ENCODE measurements around the gene TMEM147. TPM values are rescaled to one million over a fixed set of nuclear protein-coding genes. Genes with fewer than 3 reads are reported as not detected.

Gene TMEM147
- total RNA-seq = 10 to 100 TPM; 74.4 to 81.6 TPM

DNA sequence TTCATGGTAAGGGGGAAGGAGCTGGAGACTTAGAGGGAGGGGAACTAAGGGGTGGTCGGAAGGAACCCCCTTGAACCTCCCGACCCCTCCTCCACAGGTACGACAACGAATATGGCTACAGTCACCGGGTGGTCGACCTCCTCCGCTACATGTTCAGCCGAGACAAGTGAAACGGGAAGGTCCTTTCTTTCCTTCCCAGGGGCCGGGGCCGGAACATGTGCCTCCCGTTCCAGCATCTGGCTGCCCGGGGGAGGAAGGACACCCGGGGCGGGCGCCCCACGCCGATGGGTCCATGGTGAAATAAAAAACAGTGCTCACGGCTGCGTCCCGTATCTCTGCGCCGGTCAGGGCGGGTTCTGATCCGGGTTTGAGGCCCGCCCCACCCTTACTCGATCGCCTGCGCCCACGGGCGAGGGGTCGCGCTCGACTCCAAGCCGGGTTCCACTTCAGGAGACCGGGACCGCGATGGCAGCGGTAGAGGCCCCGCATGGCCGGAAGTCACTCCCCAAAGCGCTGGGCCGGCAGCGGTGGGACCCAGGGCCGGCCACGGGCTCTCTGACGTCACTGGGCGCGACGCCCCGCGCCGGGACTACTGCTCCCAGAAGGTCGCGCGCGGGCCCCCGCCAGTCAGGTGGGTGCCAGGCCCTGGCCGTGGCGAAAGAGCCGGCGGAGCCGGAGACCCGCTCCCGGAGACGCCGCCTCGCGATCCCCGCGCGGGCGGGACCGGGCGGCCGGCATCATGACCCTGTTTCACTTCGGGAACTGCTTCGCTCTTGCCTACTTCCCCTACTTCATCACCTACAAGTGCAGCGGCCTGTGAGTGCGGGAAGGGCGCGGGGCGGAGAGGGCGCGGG is at the start of gene TMEM147:
TMEM147 (plus strand) TSS at position 626 of the 854 bp plus-strand sequence; CDS start at position 740, 114 bp downstream.
- Mint-ChIP-seq H3K27ac (peak within 1 kb of the TSS; percentile 97), H3K27me3 (no peaks in the 10 kb centered on the region), H3K4me3 (peak within 1 kb of the TSS; percentile 93), H3K4me1 (peaks cover 34% of the 10 kb centered on the region), H3K9me3 (no peaks in the 10 kb centered on the region), H3K36me3 (peaks cover 28% of the 10 kb centered on the region)
- DNase-seq = peak; percentile 91

DNA sequence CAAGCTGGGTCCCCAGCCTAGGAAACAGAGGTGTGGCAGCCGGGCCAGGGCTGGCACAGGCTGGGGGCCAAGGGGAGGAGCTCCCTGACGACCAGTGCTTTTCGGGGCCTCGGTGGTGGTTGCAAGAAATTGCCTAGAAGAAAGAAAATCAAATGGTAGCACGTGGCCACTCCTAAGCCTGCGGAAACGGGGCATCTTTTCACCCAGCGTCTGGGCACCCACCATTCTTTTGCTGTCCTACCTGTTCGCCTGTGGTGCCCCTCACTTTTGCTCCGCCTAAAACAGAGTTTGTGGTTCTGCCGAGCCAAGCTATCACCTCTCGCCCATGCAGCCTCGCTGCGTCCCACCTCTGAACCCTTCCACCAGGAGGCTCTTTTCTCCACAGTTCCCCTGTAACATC is 48.0 kb upstream of the TMEM147 start:
- Mint-ChIP-seq H3K27ac (no peak overlapping the region), H3K36me3 (no peaks in the 10 kb centered on the region), H3K27me3 (no peaks in the 10 kb centered on the region), H3K4me3 (no peak overlapping the region), H3K9me3 (no peaks in the 10 kb centered on the region), H3K4me1 (peaks cover 7% of the 10 kb centered on the region)
- DNase-seq = no peak

DNA sequence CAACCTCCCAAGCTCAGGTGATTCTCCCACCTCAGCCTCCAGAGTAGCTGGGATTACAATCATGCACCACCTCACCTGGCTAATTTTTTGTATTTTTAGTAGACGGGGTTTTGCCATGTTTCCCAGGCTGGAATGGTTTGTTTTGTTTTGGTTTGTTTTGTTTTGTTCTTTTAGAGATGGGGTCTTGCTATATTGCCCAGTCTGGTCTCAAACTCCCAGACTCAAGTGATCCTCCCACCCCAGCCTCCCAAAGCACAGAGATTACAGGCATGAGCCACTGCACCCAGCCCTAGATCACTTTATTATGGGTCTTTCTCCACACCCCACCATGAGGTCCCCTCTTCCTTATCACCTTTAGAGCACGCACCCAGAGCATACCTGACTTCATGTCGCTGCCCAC is 47.2 kb upstream of the TMEM147 start:
- Mint-ChIP-seq H3K27ac (no peak overlapping the region), H3K27me3 (peaks cover 3% of the 10 kb centered on the region), H3K36me3 (no peaks in the 10 kb centered on the region), H3K4me3 (no peak overlapping the region), H3K4me1 (peaks cover 7% of the 10 kb centered on the region), H3K9me3 (no peaks in the 10 kb centered on the region)
- DNase-seq = no peak

DNA sequence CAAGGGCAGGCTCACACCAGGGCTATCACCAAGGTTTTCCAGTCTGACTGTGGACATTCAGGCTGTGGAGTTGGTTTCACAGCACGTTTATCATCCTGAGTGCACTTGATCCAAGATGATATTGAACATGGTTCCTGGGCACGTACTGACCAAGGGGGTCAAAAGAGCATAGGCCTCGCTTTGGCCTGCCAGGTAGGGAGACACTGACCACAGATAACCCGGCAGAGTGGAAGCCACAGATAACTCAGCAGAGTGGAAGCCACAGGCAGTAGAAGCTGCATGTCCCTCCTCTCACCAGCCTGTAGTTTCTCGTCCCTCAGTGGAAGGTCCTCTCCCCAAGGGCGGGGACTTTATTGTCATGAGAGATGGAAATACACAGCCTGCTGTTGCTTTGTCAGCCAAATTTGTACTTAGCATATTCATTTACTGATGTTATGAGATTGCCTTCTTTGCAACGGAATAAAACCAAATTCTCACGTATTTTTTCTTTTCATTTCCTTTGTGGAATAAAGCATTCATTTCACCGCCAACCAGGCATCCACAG is 46.4 kb upstream of the TMEM147 start:
- no peaks in the 10 kb centered on the region for H3K36me3 Mint-ChIP-seq
- no peak overlapping the region for H3K4me3 Mint-ChIP-seq
- no peaks in the 10 kb centered on the region for H3K9me3 Mint-ChIP-seq
- peaks cover 7% of the 10 kb centered on the region for H3K4me1 Mint-ChIP-seq
- no peak overlapping the region for H3K27ac Mint-ChIP-seq
- DNase-seq = no peak
- peaks cover 5% of the 10 kb centered on the region for H3K27me3 Mint-ChIP-seq

- Mint-ChIP-seq H3K27me3 (peaks cover 14% of the 10 kb centered on the region), H3K9me3 (no peaks in the 10 kb centered on the region), H3K36me3 (no peaks in the 10 kb centered on the region), H3K4me1 (peaks cover under 1% of the 10 kb centered on the region), H3K27ac (no peak overlapping the region), H3K4me3 (no peak overlapping the region)
- no peak for DNase-seq
Measured at GRCh38 chr19:35500611-35501010, 44.8 kb upstream of the TMEM147 start.

- DNase-seq = no peak
- Mint-ChIP-seq H3K27me3 (peaks cover 20% of the 10 kb centered on the region), H3K9me3 (no peaks in the 10 kb centered on the region), H3K4me3 (no peak overlapping the region), H3K36me3 (no peaks in the 10 kb centered on the region), H3K27ac (no peak overlapping the region), H3K4me1 (no peaks in the 10 kb centered on the region)
Measured at GRCh38 chr19:35501684-35502083, 43.7 kb upstream of the TMEM147 start.

GRCh38 chr19:35502751-35503150 is 42.7 kb upstream of the TMEM147 start:
- H3K9me3 Mint-ChIP-seq = no peaks in the 10 kb centered on the region
- H3K36me3 Mint-ChIP-seq = no peaks in the 10 kb centered on the region
- no peak overlapping the region for H3K4me3 Mint-ChIP-seq
- peaks cover 25% of the 10 kb centered on the region for H3K27me3 Mint-ChIP-seq
- no peak overlapping the region for H3K27ac Mint-ChIP-seq
- no peaks in the 10 kb centered on the region for H3K4me1 Mint-ChIP-seq
- DNase-seq = no peak

GRCh38 chr19:35506011-35506410 is 39.4 kb upstream of the TMEM147 start:
- Mint-ChIP-seq H3K36me3 (no peaks in the 10 kb centered on the region), H3K27ac (no peak overlapping the region), H3K4me1 (peaks cover 13% of the 10 kb centered on the region), H3K4me3 (no peak overlapping the region), H3K9me3 (no peaks in the 10 kb centered on the region), H3K27me3 (peaks cover 54% of the 10 kb centered on the region)
- no peak for DNase-seq

DNA sequence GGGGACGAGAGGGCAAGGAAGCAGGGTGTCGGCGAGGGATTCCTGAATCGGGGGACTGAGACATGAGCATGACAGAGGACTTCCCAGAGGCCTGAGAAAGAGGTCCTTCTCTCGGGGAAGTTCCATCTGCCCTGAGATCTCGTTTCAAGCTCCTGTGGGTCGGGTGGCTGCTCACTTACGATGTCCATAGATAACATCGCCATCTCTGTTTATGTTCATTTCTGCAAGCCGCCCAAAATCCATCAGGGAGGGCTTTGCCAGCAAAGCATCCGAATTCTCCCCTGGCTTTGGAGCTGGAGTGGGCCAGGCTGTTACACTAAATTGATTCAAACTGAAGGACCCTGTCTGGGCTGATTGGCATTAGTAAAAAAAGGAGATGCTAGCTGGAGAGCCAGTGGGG is 37.9 kb upstream of the TMEM147 start:
- Mint-ChIP-seq H3K27ac (no peak overlapping the region), H3K4me3 (no peak overlapping the region), H3K27me3 (peaks cover 70% of the 10 kb centered on the region), H3K4me1 (peaks cover 13% of the 10 kb centered on the region), H3K36me3 (no peaks in the 10 kb centered on the region), H3K9me3 (no peaks in the 10 kb centered on the region)
- DNase-seq = no peak

GRCh38 chr19:35508129-35508528 is 37.3 kb upstream of the TMEM147 start:
- Mint-ChIP-seq H3K4me1 (peaks cover 13% of the 10 kb centered on the region), H3K36me3 (no peaks in the 10 kb centered on the region), H3K9me3 (no peaks in the 10 kb centered on the region), H3K27ac (no peak overlapping the region), H3K27me3 (peaks cover 71% of the 10 kb centered on the region), H3K4me3 (no peak overlapping the region)
- no peak for DNase-seq

GRCh38 chr19:35509018-35509652 is 36.3 kb upstream of the TMEM147 start:
- peaks cover 13% of the 10 kb centered on the region for H3K4me1 Mint-ChIP-seq
- H3K27ac Mint-ChIP-seq = no peak overlapping the region
- H3K36me3 Mint-ChIP-seq = no peaks in the 10 kb centered on the region
- H3K4me3 Mint-ChIP-seq = peak overlapping the region; percentile 51
- peak; percentile 26 for DNase-seq
- no peaks in the 10 kb centered on the region for H3K9me3 Mint-ChIP-seq
- peaks cover 74% of the 10 kb centered on the region for H3K27me3 Mint-ChIP-seq

DNA sequence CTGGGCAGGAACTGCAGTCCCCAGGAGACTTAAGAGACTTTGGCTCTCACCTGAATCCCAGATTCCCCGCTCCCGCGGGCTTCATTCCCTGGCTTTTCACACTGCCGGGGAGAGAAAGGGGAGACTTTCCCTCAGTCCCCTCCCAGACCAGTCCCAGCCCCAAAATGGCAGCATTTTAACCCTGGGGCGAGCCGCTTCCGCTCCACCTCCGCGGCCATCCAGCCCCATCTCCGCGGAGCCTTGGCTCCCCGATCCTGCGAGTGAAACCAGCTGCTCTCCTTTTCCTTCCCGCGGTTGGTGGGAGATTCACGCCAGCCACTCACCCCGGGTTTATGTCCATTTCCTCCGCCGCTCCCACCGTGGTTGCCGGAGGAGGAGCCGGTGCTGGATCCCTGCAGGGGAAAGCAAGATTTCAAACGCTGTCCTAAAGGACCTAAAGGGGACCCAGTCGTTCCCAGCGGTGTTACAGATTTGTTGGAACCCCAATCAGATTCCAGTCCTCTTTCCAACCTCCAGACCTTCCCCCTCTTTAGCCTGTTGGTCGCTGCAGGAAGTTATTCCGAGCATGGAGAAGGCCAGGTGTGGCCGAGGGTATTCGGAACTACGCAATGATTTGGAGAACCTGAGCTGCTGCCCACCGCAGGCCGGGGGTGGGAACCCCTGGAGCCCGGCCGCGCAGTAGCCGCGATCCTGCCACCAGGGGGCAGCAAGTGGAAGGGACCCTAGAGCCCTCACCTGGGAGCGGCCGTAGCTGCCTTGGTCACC is 35.4 kb upstream of the TMEM147 start:
- Mint-ChIP-seq H3K27me3 (peaks cover 75% of the 10 kb centered on the region), H3K4me3 (peak overlapping the region; percentile 51), H3K9me3 (no peaks in the 10 kb centered on the region), H3K4me1 (peaks cover 13% of the 10 kb centered on the region), H3K36me3 (no peaks in the 10 kb centered on the region), H3K27ac (no peak overlapping the region)
- peak; percentile 70 for DNase-seq

DNA sequence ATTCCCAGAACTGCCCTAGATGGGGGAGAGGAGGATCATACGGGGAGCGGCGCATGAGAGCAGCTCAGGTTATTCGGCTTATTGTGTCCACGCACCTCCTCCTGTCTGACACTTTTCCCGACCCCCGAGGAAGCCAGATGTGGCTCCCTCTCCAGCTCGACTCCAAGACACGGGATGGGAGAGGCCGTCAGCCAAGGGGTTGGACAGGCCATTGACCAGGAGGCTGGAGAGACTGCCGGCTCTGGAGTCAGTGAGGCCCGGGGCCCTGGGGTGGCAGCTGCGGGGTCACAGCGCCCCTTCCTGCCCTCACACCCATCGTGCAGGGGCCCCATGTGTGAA is 34.8 kb upstream of the TMEM147 start:
- Mint-ChIP-seq H3K27ac (no peak overlapping the region), H3K4me3 (no peak overlapping the region), H3K36me3 (no peaks in the 10 kb centered on the region), H3K4me1 (peaks cover 13% of the 10 kb centered on the region), H3K9me3 (no peaks in the 10 kb centered on the region), H3K27me3 (peaks cover 72% of the 10 kb centered on the region)
- no peak for DNase-seq

DNA sequence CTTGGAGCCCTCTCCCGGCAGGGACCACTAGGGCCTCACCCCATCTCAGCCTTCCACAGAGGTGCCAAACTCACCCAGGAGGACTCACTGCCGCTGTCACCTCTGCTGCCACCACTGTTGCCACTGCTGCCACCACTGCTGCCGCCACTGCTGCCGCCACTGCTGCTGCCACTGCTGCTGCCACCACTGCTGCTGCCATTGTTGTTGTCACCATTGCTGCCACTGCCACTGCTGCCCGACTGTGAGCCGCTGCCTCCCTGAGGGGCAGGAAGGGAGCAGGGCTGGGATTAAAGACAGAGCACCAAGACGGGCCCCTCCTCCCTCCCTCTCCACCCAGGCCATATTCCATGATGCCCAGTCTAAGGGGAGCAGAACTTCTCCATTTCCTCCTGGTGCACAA is 34.1 kb upstream of the TMEM147 start:
- H3K4me1 Mint-ChIP-seq = peaks cover 13% of the 10 kb centered on the region
- no peak for DNase-seq
- H3K4me3 Mint-ChIP-seq = no peak overlapping the region
- no peaks in the 10 kb centered on the region for H3K9me3 Mint-ChIP-seq
- no peaks in the 10 kb centered on the region for H3K36me3 Mint-ChIP-seq
- H3K27me3 Mint-ChIP-seq = peaks cover 69% of the 10 kb centered on the region
- H3K27ac Mint-ChIP-seq = no peak overlapping the region
